NCI-H2196 treated with DMSO at 0.1 percent for 48 hours (cell line): ENCODE measurements around the gene SGTB.
"Not testable (repeated sequence)": the region's sequence is repeated elsewhere in the genome, so short reads cannot be mapped to it uniquely, and the experiment has no call there.

Source experiments
- DNase-seq: peaks from one replicate; lab custom pipeline; 2025; ENCODE audit not compliant: unreplicated experiment; lab: John Stamatoyannopoulos, UW

Gene SGTB

GRCh38 chr5:65674749-65675148, 47.2 kb downstream of the SGTB start:
- no peak for DNase-seq

- DNase-seq, result no peak
Measured at GRCh38 chr5:65672796-65673195, 49.1 kb downstream of the SGTB start.

GRCh38 chr5:65668696-65669095, 53.2 kb downstream of the SGTB start:
- DNase-seq, result no peak

- no peak for DNase-seq
Measured at GRCh38 chr5:65663804-65664521, 57.9 kb downstream of the SGTB start.

- DNase-seq, result no peak
Measured at GRCh38 chr5:65654713-65655112, 67.2 kb downstream of the SGTB start.

- DNase-seq, result no peak
Measured at GRCh38 chr5:65651144-65651543, 70.8 kb downstream of the SGTB start.

- DNase-seq, result no peak
Measured at GRCh38 chr5:65647941-65648340, 74.0 kb downstream of the SGTB start.

- no peak for DNase-seq
Measured at GRCh38 chr5:65646938-65647337, 75.0 kb downstream of the SGTB start.

- no peak for DNase-seq
Measured at GRCh38 chr5:65640240-65640639, 81.7 kb downstream of the SGTB start.

- DNase-seq, result no peak
Measured at GRCh38 chr5:65630981-65631380, 90.9 kb downstream of the SGTB start.

- no peak for DNase-seq
Measured at GRCh38 chr5:65625743-65626142, 96.2 kb downstream of the SGTB start.

GRCh38 chr5:65624571-65625555, 97.0 kb downstream of the SGTB start, which contains the start of the genes SHLD3 and TRAPPC13:
TSS of gene SHLD3 (plus strand) at chr5:65625027. CDS start at chr5:65629588, 4,561 bp downstream.
TSS of gene TRAPPC13 (plus strand) at chr5:65625027. CDS start at chr5:65625061, 34 bp downstream.
- DNase-seq, result peak; percentile 64

- DNase-seq, result peak; percentile 64
Measured at GRCh38 chr5:65624025-65624570, 97.8 kb downstream of the SGTB start, which contains the start of gene TRIM23. TSS of gene TRIM23 (minus strand) at chr5:65624333. CDS start at chr5:65624274, 59 bp downstream.

GRCh38 chr5:65623482-65623881, 98.4 kb downstream of the SGTB start:
- DNase-seq, result no peak

- not testable (repeated sequence) for DNase-seq
Measured at GRCh38 chr5:65621961-65622360, 99.9 kb downstream of the SGTB start.

GRCh38 chr5:65620021-65620420, 101.9 kb downstream of the SGTB start:
- no peak for DNase-seq
